Adrenal gland (tissue), 12 donors: ENCODE results near the gene SEPTIN8. TPM values are rescaled to one million over a fixed set of nuclear protein-coding genes. Genes with fewer than 3 reads are reported as not detected.
A peak's percentile ranks its signal among the peaks of the same experiment; 100 is the strongest.

ENCODE experiments used
- DNase-seq, 7 donors: peaks; one replicate each; pipeline ENCODE4 v3.0.0-alpha.2; 2019 to 2020
- H3K27ac ChIP-seq, 5 donors: fragments of 200-600 bp; sonication (generic) in 4 of 5; 1 replicate in 3 of 5; 2 replicates in 2 of 5; pipeline versions ENCODE4 v1.5.1 to v1.8.0; 2016 to 2020; ENCODE audit warnings: mild to moderate bottlenecking in 1 of 5
- H3K27me3 ChIP-seq: fragments of 200-600 bp; 2 replicates; pipeline ENCODE4 v1.8.0; 2021
- H3K36me3 ChIP-seq, 2 donors: fragments of 200-600 bp; replicated peaks in 1 of 2; 1 replicate in 1 of 2; 2 replicates in 1 of 2; pipeline versions ENCODE4 v1.5.1 to v1.8.0; 2018 to 2022
- H3K4me1 ChIP-seq, 2 donors: fragments of 200-600 bp; replicated peaks in 1 of 2; 1 replicate in 1 of 2; 2 replicates in 1 of 2; pipeline versions ENCODE4 v1.5.1 to v1.8.0; 2018 to 2021
- H3K4me3 ChIP-seq, 4 donors: fragments of 200-600 bp; sonication (generic) in 3 of 4; one replicate each; pipeline ENCODE4 v1.5.1; 2016 to 2018
- H3K9me3 ChIP-seq, 3 donors: fragments of 200-600 bp; sonication (generic) in 1 of 3; replicated peaks in 1 of 3; 1 replicate in 2 of 3; 2 replicates in 1 of 3; pipeline versions ENCODE4 v1.5.1 to v1.8.0; 2016 to 2021
- CTCF ChIP-seq, 6 experiments: fragments of 450-650 bp in 4 of 6; fragments of 200-600 bp in 2 of 6; sonication (generic) in 1 of 6; IDR thresholded peaks; 1 replicate in 5 of 6; 2 replicates in 1 of 6; pipeline versions ENCODE4 v1.5.1 to v1.8.0; 2016 to 2021; ENCODE audit warnings: antibody characterized with exemption in 6 of 6, mild to moderate bottlenecking in 2 of 6, moderate library complexity in 1 of 6
- POLR2A ChIP-seq, 2 donors: fragments of 450-650 bp; IDR thresholded peaks; one replicate each; pipeline ENCODE4 v1.6.1; 2017; ENCODE audit warnings: antibody characterized with exemption in 2 of 2, mild to moderate bottlenecking in 2 of 2, moderate library complexity in 1 of 2
- WGBS, 4 donors: extraction: QIAGEN DNeasy Blood & Tissue Kit in 2 of 4; methylation state at CpG; one replicate each; pipeline versions ENCODE4 v1.1.5 to v1.1.7; 2013 to 2017; 5-methylcytosine and 5-hydroxymethylcytosine counted together
- intact Hi-C, 2 donors: fragments of 100-400 bp; cut with DNase I; formaldehyde crosslinking; loops; one replicate each; pipeline versions ENCODE4 v1.14.1 to v1.15.0; 2022 to 2023
- polyA plus RNA-seq, 3 donors: library from polyadenylated mRNA; stranded (reverse); fragments of 200-250 nt in 2 of 3; fragments of 350-450 nt in 1 of 3; fragmentation: Illumina TruSeq in 1 of 3; extraction: RNeasy Lipid Tissue Mini Kit (QIAGEN cat#74804) in 1 of 3; gene quantifications; one replicate each; pipeline ENCODE4 v1.2.3, GENCODE V29; 2013 to 2014
- total RNA-seq, 9 donors: library from RNA; depleted of rRNA in 4 of 9; stranded (reverse); fragments of >200 nt in 4 of 9; fragments of 120-200 nt in 1 of 9; fragmentation: NEBNext Ultra II Directional in 1 of 9; extraction: Animal tissue kit (Norgen Biotek cat#: 25700) in 1 of 9; gene quantifications; one replicate each; pipeline versions ENCODE4 v1.1.0 to v1.2.4, GENCODE V29; 2013 to 2023
- donor health status: healthy with polysubstance abuse.
- donor health status: Bipolar disorder and iron deficiency.
- donor health status: DM: yes; HTN: yes; CAD: no.
- donor health status: DM: no; HTN: no; CAD: no.
- donor health status: DM: no; HTN: no; CAD: no.
- donor health status: DM: yes; HTN: yes; CAD: no.

Gene SEPTIN8
- total and polyA plus RNA-seq, 12 donors, result 9.7 to 36.2 (median 24.3) TPM

DNA sequence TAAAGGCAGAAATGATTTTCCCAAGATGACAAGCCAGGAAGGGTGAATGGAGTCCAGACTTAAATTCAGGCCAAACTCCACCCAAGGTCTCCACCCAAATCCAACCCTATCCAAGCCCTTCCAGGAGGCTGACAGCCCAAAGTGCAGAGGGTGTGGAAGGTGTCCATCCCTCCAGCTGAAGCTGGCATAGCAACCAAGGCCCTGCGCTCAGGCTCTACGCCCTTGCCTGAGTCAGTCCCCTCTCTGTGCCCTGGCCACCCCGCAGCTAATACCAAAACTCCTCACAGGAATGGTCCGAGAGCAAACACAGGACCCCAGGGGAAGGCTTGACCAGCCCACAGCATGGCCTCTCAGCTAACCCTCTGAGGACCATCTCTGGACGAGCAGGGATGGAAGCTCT lies 2.1 kb downstream of the SEPTIN8 start:
- DNase-seq, result no peak
- no peaks in the 10 kb centered on the region for H3K36me3 ChIP-seq
- H3K27ac ChIP-seq, result no peak overlapping the region
- H3K9me3 ChIP-seq, result no peaks in the 10 kb centered on the region
- TF ChIP-seq CTCF (IDR thresholded peaks at IDR 0.05), result no peak
- TF ChIP-seq POLR2A (IDR thresholded peaks at IDR 0.05), result no peak
- H3K27me3 ChIP-seq, result no peaks in the 10 kb centered on the region
- no peak overlapping the region for H3K4me3 ChIP-seq
- WGBS, 4 donors, result 92 to 100% (median 93%) methylated on average over 1 to 5 of the region's 5 CpGs
- peaks cover 12 to 17% of the 10 kb centered on the region in 2 donors for H3K4me1 ChIP-seq
- intact Hi-C loops, result no loop called here

DNA sequence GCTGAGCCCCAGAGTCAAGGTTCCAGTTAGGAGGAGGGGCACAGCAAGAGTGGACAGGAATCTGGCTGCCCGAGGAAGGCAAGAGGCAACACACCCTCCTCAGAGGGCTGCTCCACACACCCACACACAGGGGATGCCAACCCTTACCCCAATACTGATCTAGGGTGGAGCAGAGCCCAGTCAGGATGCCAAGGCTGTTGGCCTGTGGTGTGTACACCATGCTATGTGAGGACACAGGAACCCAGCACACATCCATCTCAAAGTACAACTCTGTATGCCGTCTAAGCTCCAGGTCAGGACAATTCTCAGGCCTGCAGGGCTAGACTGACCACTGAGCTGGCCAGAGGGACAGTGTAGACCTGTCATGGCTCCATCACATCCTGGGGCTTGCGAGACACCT lies 2.6 kb downstream of the SEPTIN8 start:
- no peak overlapping the region for H3K4me3 ChIP-seq
- H3K27ac ChIP-seq, result peak overlapping the region in 1 of 5 donors; percentile 13
- TF ChIP-seq POLR2A (IDR thresholded peaks at IDR 0.05), result no peak
- TF ChIP-seq CTCF (IDR thresholded peaks at IDR 0.05), result no peak
- DNase-seq, result no peak
- H3K27me3 ChIP-seq, result no peaks in the 10 kb centered on the region
- intact Hi-C loops, result no loop called here
- no peaks in the 10 kb centered on the region for H3K9me3 ChIP-seq
- H3K36me3 ChIP-seq, result no peaks in the 10 kb centered on the region
- peaks cover 12 to 17% of the 10 kb centered on the region in 2 donors for H3K4me1 ChIP-seq
- WGBS, 4 donors, result 77 to 90% (median 83%) methylated on average over 2 to 3 of the region's 3 CpGs

- 75 to 84% (median 81%) methylated on average over 11 to 12 of the region's 12 CpGs for WGBS, 4 donors
- Histone ChIP-seq H3K9me3 (no peaks in the 10 kb centered on the region), H3K27ac (no peak overlapping the region)
Observed at GRCh38 chr5:132773601-132774355, 3.3 kb downstream of the SEPTIN8 start.

GRCh38 chr5:132773114-132773513 lies 3.9 kb downstream of the SEPTIN8 start:
- 88 to 100% (median 94%) methylated on average over 3 to 5 of the region's 5 CpGs for whole genome bisulfite sequencing, 4 donors
- H3K27ac ChIP-seq, result no peak overlapping the region

More at GRCh38 chr5:132773601-132774355, 3.3 kb downstream of the SEPTIN8 start:
- intact Hi-C loops, result no loop called here
- TF ChIP-seq CTCF (IDR thresholded peaks at IDR 0.05) (no peak), POLR2A (IDR thresholded peaks at IDR 0.05) (no peak)
- Histone ChIP-seq H3K4me3 (no peak overlapping the region), H3K36me3 (no peaks in the 10 kb centered on the region), H3K4me1 (peaks cover 12 to 17% of the 10 kb centered on the region in 2 donors), H3K27me3 (no peaks in the 10 kb centered on the region)
- no peak for DNase-seq

More at GRCh38 chr5:132773114-132773513, 3.9 kb downstream of the SEPTIN8 start:
- Histone ChIP-seq H3K9me3 (no peaks in the 10 kb centered on the region), H3K4me3 (no peak overlapping the region), H3K4me1 (peaks cover 12 to 20% of the 10 kb centered on the region in 2 donors), H3K36me3 (no peaks in the 10 kb centered on the region), H3K27me3 (no peaks in the 10 kb centered on the region)
- no peak for DNase-seq
- TF ChIP-seq CTCF (IDR thresholded peaks at IDR 0.05) (no peak), POLR2A (IDR thresholded peaks at IDR 0.05) (no peak)
- intact Hi-C loops, result no loop called here
